PFSK-1 (cell line): ENCODE data around the gene ZNF557.
A peak's percentile ranks its signal among the peaks of the same experiment; 100 is the strongest.

Source experiments
- FOXP2 ChIP-seq: optimal IDR thresholded peaks from 2 replicates; pipeline ENCODE3; 2011; ENCODE audit warnings: borderline replicate concordance, control low read depth, inconsistent platforms; ENCODE audit not compliant: insufficient read depth; ENCODE audit errors: extremely low read length, extremely low read depth
- POLR2AphosphoS5 ChIP-seq: IDR thresholded peaks from 2 replicates; pipeline ENCODE4 v1.6.1; 2012; ENCODE audit warnings: low read depth, mild to moderate bottlenecking, control low read depth, low read length, moderate library complexity
- SIN3A ChIP-seq: IDR thresholded peaks from 2 replicates; pipeline ENCODE4 v1.6.1; 2012; ENCODE audit warnings: mild to moderate bottlenecking, low read length, moderate library complexity, borderline replicate concordance; ENCODE audit not compliant: insufficient read depth
- TAF1 ChIP-seq: IDR thresholded peaks from 2 replicates; pipeline ENCODE4 v1.6.1; 2012; ENCODE audit warnings: low read length, control low read depth, borderline replicate concordance; ENCODE audit not compliant: insufficient read depth
- TF ChIP-seq, protein P1 (sequence below), 2 experiments: IDR thresholded peaks; 2 replicates each; pipeline versions ENCODE4 v1.6.1 to v1.8.0; 2011 to 2012; ENCODE audit warnings: low read depth in 2 of 2, low read length in 2 of 2, control low read depth in 1 of 2, inconsistent platforms in 1 of 2, mild to moderate bottlenecking in 1 of 2, moderate library complexity in 1 of 2; ENCODE audit not compliant: insufficient read depth in 1 of 2

The ZNF557 gene

DNA sequence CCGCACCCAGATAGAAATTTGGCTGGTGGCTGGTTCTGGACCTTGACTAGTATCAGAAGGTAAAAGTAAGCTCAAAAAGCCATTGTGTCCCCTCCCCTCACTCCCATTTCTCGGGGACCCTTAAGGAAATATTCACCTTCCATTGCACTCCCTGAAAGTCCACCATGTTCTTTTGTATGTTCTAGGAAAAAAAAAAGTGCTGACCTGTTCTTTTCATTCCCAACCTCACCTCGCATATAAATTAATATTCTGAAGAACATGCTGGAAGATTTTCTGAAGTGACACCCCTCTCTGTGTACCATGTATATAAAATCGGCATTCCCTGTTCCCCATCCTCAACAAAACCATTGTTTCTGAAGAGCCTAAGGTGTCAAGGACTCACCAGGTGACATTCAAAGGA is 43.2 kb downstream of the ZNF557 start:
- TF ChIP-seq, protein P1, sequence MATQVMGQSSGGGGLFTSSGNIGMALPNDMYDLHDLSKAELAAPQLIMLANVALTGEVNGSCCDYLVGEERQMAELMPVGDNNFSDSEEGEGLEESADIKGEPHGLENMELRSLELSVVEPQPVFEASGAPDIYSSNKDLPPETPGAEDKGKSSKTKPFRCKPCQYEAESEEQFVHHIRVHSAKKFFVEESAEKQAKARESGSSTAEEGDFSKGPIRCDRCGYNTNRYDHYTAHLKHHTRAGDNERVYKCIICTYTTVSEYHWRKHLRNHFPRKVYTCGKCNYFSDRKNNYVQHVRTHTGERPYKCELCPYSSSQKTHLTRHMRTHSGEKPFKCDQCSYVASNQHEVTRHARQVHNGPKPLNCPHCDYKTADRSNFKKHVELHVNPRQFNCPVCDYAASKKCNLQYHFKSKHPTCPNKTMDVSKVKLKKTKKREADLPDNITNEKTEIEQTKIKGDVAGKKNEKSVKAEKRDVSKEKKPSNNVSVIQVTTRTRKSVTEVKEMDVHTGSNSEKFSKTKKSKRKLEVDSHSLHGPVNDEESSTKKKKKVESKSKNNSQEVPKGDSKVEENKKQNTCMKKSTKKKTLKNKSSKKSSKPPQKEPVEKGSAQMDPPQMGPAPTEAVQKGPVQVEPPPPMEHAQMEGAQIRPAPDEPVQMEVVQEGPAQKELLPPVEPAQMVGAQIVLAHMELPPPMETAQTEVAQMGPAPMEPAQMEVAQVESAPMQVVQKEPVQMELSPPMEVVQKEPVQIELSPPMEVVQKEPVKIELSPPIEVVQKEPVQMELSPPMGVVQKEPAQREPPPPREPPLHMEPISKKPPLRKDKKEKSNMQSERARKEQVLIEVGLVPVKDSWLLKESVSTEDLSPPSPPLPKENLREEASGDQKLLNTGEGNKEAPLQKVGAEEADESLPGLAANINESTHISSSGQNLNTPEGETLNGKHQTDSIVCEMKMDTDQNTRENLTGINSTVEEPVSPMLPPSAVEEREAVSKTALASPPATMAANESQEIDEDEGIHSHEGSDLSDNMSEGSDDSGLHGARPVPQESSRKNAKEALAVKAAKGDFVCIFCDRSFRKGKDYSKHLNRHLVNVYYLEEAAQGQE (IDR thresholded peaks at IDR 0.05; ENCODE audit: insufficient read depth in 1 of 2, low read depth in 2 of 2, low read length in 2 of 2) = no peak
- no peak for TF ChIP-seq FOXP2
- no peak for TF ChIP-seq SIN3A
- TF ChIP-seq TAF1 = no peak
- no peak for TF ChIP-seq POLR2AphosphoS5

DNA sequence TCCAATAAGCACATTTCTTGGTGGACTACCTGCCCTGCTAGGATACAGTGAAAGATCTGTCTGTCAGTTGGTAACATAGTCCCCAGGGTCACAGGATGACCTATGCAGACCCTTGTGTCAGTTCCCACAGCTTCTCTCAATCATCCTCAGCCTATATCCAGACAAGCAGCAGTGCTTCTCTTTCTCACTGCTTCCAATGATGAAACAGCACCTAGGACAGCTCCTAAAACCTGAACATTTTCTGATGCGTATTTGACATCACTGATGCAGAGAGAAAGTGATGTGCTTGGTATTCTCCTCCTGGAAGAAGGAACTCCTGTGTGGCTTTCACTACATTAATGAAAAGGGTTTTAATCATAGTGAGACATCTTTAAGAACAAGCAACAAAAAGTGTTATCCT is 43.7 kb downstream of the ZNF557 start:
- TF ChIP-seq TAF1 = no peak
- TF ChIP-seq SIN3A = no peak
- no peak for TF ChIP-seq FOXP2
- TF ChIP-seq, protein P1 (IDR thresholded peaks at IDR 0.05; ENCODE audit: insufficient read depth in 1 of 2, low read depth in 2 of 2, low read length in 2 of 2) = peak; percentile 75 to 88

DNA sequence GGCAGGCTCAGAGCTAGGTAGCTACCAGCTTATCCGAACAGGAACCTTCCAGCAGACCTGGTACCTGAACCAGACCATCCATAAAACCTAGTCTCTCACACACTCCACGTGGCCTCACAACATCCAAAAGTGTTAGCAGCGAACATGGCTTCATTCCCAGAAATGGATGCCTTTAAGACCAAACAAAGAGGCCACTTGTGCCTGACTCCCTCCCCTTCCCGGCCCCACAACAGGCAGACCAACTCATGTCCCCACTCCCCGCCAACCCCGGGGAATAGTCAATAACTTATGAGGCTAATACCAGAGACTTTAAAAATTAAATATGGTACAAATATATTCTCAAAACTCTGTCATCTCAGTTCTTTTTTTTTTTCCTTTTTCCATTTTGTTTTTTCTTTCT is 46.2 kb downstream of the ZNF557 start:
- no peak for TF ChIP-seq FOXP2
- TF ChIP-seq, protein P1 (IDR thresholded peaks at IDR 0.05; ENCODE audit: insufficient read depth in 1 of 2, low read depth in 2 of 2, low read length in 2 of 2) = no peak
- no peak for TF ChIP-seq POLR2AphosphoS5
- no peak for TF ChIP-seq SIN3A
- no peak for TF ChIP-seq TAF1

DNA sequence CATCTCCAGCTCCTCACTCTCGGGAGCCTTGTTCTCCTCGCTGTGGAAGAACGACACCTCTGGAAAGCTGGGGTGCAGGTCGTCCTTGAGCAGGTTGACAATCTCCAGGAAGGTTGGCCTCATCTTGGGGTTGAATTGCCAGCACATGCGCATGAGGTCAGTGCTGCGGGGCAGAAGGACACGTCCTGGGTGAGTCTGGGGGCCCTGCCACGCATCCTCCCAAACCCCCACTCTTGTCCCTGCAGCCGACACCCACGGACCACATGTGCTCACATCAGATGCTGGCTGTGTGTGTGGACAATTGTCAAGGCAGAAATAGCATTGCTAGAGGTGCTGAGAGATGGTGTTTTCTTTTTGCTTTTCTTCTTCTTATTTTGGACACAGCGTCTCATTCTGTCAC is 47.7 kb downstream of the ZNF557 start:
- no peak for TF ChIP-seq SIN3A
- TF ChIP-seq TAF1 = no peak
- no peak for TF ChIP-seq POLR2AphosphoS5
- TF ChIP-seq, protein P1 (IDR thresholded peaks at IDR 0.05; ENCODE audit: insufficient read depth in 1 of 2, low read depth in 2 of 2, low read length in 2 of 2) = no peak
- TF ChIP-seq FOXP2 = no peak

DNA sequence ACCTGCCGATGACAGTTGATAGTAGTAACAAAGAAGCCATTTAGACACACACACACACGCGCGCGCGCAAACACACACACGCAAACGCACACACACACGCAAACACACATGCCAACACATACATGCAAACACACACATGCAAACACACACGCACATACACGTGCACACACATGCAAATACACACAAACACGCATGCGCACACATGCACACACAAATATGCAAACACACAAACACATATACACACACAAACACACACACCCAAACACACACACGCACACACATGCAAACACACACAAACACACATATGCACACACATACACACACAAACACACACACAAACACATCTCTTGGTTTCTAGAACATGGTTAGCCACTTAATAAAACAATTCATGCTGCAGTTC is 50.1 kb downstream of the ZNF557 start:
- TF ChIP-seq POLR2AphosphoS5 = no peak
- no peak for TF ChIP-seq TAF1

DNA sequence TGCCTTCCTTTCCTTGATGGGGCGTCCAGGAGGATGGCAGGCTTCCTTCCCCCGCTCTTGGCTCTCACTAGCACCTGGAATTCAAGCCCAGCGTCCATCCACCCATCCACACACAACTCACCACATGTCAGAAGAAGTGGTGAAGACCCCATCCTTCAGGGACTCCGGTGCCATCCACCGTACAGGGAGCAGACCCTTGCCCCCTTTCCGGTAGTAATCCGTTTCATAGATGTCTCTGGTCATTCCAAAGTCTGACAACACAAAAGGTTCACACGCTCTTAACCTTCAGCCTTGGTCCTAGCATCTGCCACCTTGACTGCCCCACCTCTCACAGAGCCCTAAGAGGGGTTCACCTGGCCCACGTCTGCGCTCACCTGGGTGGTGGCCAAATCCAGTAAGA is 51.0 kb downstream of the ZNF557 start:
- no peak for TF ChIP-seq SIN3A
- no peak for TF ChIP-seq TAF1
- TF ChIP-seq POLR2AphosphoS5 = no peak
